AG08396 (cell line): ENCODE measurements around the gene SLC6A8.

Experiments
- DNase-seq: peaks from one replicate; pipeline ENCODE4 v3.0.0; 2012; ENCODE audit warnings: low spot score, mixed read lengths

Gene SLC6A8

GRCh38 chrX:153648358-153649177, 39.2 kb upstream of the SLC6A8 start:
- DNase-seq = no peak

- DNase-seq = peak; percentile 78
Observed at GRCh38 chrX:153649178-153649914, 38.4 kb upstream of the SLC6A8 start.

GRCh38 chrX:153649915-153650782, 37.6 kb upstream of the SLC6A8 start:
- no peak for DNase-seq

GRCh38 chrX:153650959-153651358, 36.8 kb upstream of the SLC6A8 start:
- DNase-seq = no peak

- DNase-seq = no peak
Observed at GRCh38 chrX:153651540-153652079, 36.1 kb upstream of the SLC6A8 start.

GRCh38 chrX:153653556-153653955, 34.2 kb upstream of the SLC6A8 start:
- DNase-seq = no peak

GRCh38 chrX:153657161-153657560, 30.6 kb upstream of the SLC6A8 start:
- DNase-seq = no peak

- DNase-seq = no peak
Observed at GRCh38 chrX:153659268-153659667, 28.5 kb upstream of the SLC6A8 start.

- no peak for DNase-seq
Observed at GRCh38 chrX:153662266-153662665, 25.5 kb upstream of the SLC6A8 start.

- no peak for DNase-seq
Observed at GRCh38 chrX:153665726-153666306, 21.9 kb upstream of the SLC6A8 start.

GRCh38 chrX:153667281-153667955, 20.3 kb upstream of the SLC6A8 start:
- peak; percentile 11 for DNase-seq

GRCh38 chrX:153667956-153668396, 19.8 kb upstream of the SLC6A8 start:
- peak; percentile 88 for DNase-seq

GRCh38 chrX:153668423-153669173, 19.1 kb upstream of the SLC6A8 start:
- DNase-seq = no peak

GRCh38 chrX:153669174-153669890, 18.4 kb upstream of the SLC6A8 start:
- DNase-seq = peak; percentile 64

GRCh38 chrX:153669901-153670731, 17.6 kb upstream of the SLC6A8 start:
- DNase-seq = no peak

- no peak for DNase-seq
Observed at GRCh38 chrX:153670748-153671588, 16.8 kb upstream of the SLC6A8 start.

GRCh38 chrX:153671589-153672530, 15.9 kb upstream of the SLC6A8 start:
- DNase-seq = no peak
